Measurements from ENCODE around the gene TMEM63C. TPM values are rescaled to one million over a fixed set of nuclear protein-coding genes. Genes with fewer than 3 reads are reported as not detected.

Gene TMEM63C
- total and polyA plus RNA-seq, 2 experiments from 2014 or later: 4.9 to 9.7 TPM

DNA sequence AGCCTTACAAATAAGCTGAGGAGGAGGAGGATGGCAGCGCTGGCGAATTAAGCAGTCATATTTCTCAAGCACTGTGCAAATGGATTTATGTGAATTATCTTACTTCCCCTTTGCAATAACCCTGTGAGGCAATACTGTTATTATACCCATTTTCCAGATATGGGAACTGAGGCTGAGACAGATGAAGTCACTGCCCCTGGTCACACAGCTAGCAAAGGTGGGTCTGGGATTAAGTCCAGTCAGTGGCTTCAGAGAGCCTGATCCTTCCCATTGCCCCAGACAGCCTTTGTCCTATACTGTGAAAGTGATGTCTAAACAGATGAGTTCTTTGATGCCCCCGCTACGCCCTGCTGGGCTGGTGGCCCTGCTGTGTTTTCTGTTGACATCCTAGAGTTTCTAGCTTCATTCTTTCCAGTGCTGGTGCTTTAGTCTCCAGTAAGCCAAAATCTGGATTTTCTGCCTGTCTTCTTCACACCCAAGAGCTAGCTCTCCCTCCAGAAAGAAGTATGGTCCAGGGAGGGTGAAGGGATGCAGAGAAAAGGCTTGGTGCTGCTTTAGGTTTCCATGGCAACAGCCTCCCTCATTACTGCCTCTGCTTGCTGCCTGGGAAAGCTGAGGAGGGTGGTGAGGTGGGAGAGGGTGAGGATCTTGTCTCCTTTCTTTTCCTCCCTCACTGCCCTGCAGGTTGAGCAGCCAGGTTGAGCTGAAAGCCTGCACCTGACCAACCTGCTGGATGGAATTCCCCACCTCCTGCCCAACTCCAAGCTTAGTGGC is 30.7 kb downstream of the TMEM63C start:
- Histone ChIP-seq H3K9me3 (ENCODE audit: low read depth) (no peaks in the 10 kb centered on the region), H4K20me1 (ENCODE audit: insufficient read depth, poor library complexity, severe bottlenecking) (no peaks in the 10 kb centered on the region), H3K4me1 (ENCODE audit: insufficient read depth) (no peaks in the 10 kb centered on the region), H3K79me2 (no peaks in the 10 kb centered on the region), H3K9me2 (replicated peaks; ENCODE audit: insufficient read depth) (no peaks in the 10 kb centered on the region), H3K27me3 (no peaks in the 10 kb centered on the region), H3K27ac (no peak overlapping the region), H2AFZ (no peak overlapping the region), H3K36me3 (replicated peaks; ENCODE audit: insufficient read depth, low read depth) (no peaks in the 10 kb centered on the region), H3K4me2 (no peak overlapping the region), H3K4me3 (no peak overlapping the region)
- no peak for DNase-seq (ENCODE audit: low spot score)
- TF ChIP-seq EZH2 (IDR thresholded peaks at IDR 0.05; ENCODE audit: borderline replicate concordance): no peak
- TF ChIP-seq, protein P1, sequence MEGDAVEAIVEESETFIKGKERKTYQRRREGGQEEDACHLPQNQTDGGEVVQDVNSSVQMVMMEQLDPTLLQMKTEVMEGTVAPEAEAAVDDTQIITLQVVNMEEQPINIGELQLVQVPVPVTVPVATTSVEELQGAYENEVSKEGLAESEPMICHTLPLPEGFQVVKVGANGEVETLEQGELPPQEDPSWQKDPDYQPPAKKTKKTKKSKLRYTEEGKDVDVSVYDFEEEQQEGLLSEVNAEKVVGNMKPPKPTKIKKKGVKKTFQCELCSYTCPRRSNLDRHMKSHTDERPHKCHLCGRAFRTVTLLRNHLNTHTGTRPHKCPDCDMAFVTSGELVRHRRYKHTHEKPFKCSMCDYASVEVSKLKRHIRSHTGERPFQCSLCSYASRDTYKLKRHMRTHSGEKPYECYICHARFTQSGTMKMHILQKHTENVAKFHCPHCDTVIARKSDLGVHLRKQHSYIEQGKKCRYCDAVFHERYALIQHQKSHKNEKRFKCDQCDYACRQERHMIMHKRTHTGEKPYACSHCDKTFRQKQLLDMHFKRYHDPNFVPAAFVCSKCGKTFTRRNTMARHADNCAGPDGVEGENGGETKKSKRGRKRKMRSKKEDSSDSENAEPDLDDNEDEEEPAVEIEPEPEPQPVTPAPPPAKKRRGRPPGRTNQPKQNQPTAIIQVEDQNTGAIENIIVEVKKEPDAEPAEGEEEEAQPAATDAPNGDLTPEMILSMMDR (IDR thresholded peaks at IDR 0.05; ENCODE audit: poor library complexity): no peak
- TF ChIP-seq EZH2phosphoT487 (IDR thresholded peaks at IDR 0.05; ENCODE audit: low read depth, severe bottlenecking, unreplicated experiment): no peak
- WGBS (ENCODE audit: low lambda C conversion rate, missing lambda C conversion rate): 88% methylated on average over 4 of the region's 4 CpGs

DNA sequence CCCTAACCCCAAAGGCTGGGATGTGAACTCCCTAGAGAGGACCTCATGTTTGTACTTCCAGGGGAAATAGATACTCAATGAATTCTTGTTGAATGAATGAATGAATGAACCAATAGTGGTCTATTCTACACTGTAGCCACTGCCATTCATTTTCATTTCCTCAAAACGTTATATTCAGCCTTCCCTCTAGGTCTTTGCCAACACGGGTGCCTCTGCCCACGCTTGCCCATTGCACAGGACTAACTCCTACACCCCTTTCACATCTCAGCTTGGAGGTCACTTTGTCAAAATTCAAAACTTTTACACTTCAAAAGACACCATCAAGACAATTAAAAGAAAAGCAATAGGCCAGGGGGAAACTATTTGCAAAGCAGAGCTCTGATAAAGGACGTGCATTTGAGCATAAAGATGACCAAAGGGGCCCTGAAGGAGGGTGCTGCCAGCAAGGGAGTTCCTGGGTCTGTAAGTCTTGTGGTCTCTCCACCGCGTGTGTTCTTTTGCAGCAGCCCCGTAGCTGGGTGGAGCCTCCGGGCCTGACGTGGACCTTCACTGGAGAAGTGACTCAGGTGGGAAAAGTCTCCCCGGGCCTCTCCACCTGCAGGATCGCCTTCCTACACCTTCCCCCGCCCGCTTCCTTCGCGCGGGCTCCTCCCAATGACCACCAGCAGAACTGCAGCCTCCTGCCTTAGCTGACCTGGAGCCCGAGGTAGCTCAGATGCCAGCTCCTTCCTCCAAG is 31.5 kb downstream of the TMEM63C start:
- Histone ChIP-seq H2AFZ (no peak overlapping the region), H4K20me1 (ENCODE audit: insufficient read depth, poor library complexity, severe bottlenecking) (no peaks in the 10 kb centered on the region), H3K9me3 (ENCODE audit: low read depth) (no peaks in the 10 kb centered on the region), H3K4me2 (no peak overlapping the region), H3K36me3 (replicated peaks; ENCODE audit: insufficient read depth, low read depth) (no peaks in the 10 kb centered on the region), H3K4me3 (no peak overlapping the region), H3K27ac (no peak overlapping the region), H3K9me2 (replicated peaks; ENCODE audit: insufficient read depth) (no peaks in the 10 kb centered on the region), H3K4me1 (ENCODE audit: insufficient read depth) (no peaks in the 10 kb centered on the region), H3K27me3 (no peaks in the 10 kb centered on the region), H3K79me2 (no peaks in the 10 kb centered on the region)
- TF ChIP-seq, protein P1 (IDR thresholded peaks at IDR 0.05; ENCODE audit: poor library complexity): peak; percentile 65
- no peak for TF ChIP-seq EZH2phosphoT487 (IDR thresholded peaks at IDR 0.05; ENCODE audit: low read depth, severe bottlenecking, unreplicated experiment)
- DNase-seq (ENCODE audit: low spot score): peak; percentile 86
- 18% methylated on average over 17 of the region's 17 CpGs for WGBS (ENCODE audit: low lambda C conversion rate, missing lambda C conversion rate)

DNA sequence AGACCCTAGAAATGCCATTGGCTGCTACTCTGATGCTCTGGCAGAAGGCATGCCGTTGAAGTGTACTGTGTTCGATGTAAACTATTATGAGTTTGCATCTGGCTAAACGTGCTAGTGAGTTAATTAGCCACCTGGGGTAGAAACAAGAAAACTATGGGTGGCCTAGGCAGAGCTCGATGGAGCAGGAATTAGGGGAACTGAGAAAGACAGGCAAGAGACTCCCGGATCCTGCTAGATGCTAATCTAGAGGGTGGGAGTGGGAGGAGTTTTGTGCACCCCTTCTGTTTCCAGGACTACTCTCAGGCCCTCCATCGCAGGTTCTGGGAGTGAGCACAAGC is 32.0 kb downstream of the TMEM63C start:
- no peaks in the 10 kb centered on the region for H3K79me2 ChIP-seq
- no peaks in the 10 kb centered on the region for H4K20me1 ChIP-seq (ENCODE audit: insufficient read depth, poor library complexity, severe bottlenecking)
- WGBS (ENCODE audit: low lambda C conversion rate, missing lambda C conversion rate): 45% methylated on average over 6 of the region's 6 CpGs
- H3K4me2 ChIP-seq: no peak overlapping the region
- no peaks in the 10 kb centered on the region for H3K4me1 ChIP-seq (ENCODE audit: insufficient read depth)
- H3K27ac ChIP-seq: no peak overlapping the region
- TF ChIP-seq EZH2phosphoT487 (IDR thresholded peaks at IDR 0.05; ENCODE audit: low read depth, severe bottlenecking, unreplicated experiment) (no peak), EZH2 (IDR thresholded peaks at IDR 0.05; ENCODE audit: borderline replicate concordance) (no peak)
- TF ChIP-seq, protein P1 (IDR thresholded peaks at IDR 0.05; ENCODE audit: poor library complexity): no peak
- no peaks in the 10 kb centered on the region for H3K9me3 ChIP-seq (ENCODE audit: low read depth)
- DNase-seq (ENCODE audit: low spot score): no peak
- no peaks in the 10 kb centered on the region for H3K27me3 ChIP-seq
- H2AFZ ChIP-seq: no peak overlapping the region
- H3K36me3 ChIP-seq (replicated peaks; ENCODE audit: insufficient read depth, low read depth): no peaks in the 10 kb centered on the region
- no peak overlapping the region for H3K4me3 ChIP-seq
- H3K9me2 ChIP-seq (replicated peaks; ENCODE audit: insufficient read depth): no peaks in the 10 kb centered on the region

Measured in hepatocyte (in vitro differentiated cells).